Activated CD4-positive, alpha-beta T cell treated with anti-CD3 and anti-CD28 coated beads, Interleukin-2, amount 50 U/mL, for 1 hour (primary cell): ENCODE measurements around the gene ZNF728.
"Not testable (repeated sequence)": the region's sequence is repeated elsewhere in the genome, so short reads cannot be mapped to it uniquely, and the experiment has no call there.

ENCODE experiments used
- DNase-seq: peaks from one replicate; pipeline ENCODE4 v3.0.0-alpha.2; 2020

The ZNF728 gene

GRCh38 chr19:23002690-23003422, at the start of gene ZNF728:
Gene ZNF728, minus strand, starts transcription at chr19:23003176. Its CDS starts 146 bp downstream, at chr19:23003030.
- DNase-seq, result no peak

DNA sequence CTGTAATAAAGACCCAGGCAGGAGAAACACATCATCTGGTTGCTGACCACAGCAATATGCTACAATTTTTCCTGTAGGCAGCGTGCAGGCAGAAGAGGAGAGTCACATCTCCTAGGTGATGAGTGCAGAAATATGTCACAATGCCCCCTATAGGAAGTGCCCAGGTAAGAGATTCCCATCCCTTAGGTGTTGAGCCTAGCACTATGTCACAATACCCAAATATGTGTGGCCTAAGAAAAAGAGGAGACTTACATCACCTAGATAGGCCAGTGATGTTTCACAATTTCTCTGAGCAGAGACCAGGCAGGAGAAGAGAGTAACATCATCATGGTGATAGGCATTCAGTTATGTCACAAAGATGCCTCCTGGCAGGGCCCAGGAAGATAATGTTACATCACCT, 49.4 kb upstream of the ZNF728 start:
- DNase-seq, result no peak

DNA sequence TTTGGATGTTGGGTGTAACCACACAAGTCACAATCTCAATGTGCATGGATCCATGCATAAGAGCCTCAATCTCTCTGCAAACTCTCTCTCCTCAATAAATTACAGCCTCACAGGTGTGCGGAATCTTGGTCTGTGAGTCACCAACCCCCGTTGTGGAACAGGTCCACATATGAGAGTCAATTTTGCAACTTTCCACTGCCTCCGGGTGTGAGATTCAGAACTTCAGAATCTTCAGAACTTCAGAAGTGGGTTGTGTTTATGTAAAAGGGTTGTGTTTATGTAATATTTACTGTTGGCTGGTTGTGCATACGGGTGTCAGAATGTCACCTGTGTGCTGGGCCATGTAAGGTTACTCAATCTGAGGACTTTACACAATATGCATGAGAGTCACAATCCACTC, 46.3 kb upstream of the ZNF728 start:
- no peak for DNase-seq

DNA sequence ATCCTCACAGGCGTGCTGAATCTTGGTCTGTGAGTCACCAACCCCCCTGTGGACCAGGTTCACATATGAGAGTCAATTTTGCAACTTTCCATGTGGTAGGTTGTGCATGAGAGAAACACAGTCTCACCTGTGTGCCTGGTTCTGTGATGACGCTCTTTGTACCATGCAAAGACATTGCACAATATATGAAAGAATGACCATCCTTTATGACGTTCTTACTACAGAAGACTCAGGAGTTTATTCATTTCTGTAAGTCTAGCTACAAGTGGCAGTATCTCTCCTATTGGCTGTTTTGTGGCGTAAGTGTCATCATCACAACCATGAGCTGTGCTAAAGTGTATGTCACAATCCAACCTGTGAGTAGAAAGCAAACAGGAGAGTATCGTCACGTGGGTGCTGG, 43.8 kb upstream of the ZNF728 start:
- DNase-seq, result no peak

DNA sequence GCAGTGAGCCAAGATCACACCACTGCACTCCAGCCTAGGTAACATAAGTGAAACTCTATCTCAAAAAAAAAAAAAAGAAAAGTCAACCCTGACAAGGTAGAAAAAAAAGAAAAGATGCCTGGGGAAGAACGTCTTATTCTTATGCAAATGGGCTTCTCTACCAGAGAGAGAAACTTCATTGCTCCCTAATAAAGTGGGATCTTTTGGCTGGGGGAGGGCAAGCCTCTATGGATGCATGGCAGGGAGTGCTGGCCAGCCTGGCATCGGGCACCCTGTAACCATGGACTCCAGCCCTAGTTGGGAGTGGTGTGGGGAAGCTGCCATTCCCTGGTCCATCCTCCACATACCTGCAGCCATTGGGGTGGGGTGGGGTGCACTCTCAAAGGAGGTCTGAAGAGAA, 30.7 kb upstream of the ZNF728 start:
- DNase-seq, result no peak

- DNase-seq, result no peak
Measured at GRCh38 chr19:23015660-23016059, 12.7 kb upstream of the ZNF728 start.

DNA sequence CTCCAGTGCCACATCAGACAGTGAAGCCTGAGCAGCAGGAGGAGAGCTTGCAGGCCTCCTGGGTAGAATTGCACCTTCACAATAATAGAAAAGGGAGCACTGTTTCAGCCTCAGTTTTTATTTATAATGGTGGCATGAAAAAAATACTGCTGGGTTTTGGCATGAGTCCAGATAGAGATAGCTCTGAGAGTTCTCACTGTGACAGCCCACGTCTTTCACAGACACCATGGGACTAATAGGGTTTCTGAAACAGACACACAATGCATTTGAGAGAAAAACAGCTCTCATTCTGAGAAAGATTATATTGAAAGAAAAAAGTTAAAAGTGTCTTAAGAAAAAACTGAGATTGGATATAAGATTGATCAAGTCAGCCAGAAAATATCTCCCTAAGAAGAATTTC, 8.0 kb downstream of the ZNF728 start:
- DNase-seq, result not testable (repeated sequence)

DNA sequence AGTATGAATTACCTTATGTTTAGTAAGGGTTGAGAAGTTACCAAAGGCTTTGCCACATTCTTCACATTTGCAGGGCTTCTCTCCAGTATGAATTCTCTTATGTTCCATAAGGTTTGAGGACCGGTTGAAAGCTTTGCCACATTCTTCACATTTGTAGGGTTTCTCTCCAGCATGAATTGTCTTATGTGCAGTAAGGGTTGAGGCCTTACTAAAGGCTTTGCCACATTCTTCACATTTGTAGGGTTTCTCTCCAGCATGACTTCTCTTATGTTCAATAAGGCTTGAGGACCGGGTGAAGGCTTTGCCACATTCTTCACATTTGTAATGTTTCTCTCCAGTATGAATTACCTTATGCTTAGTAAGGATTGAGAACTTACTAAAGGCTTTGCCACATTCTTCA, 26.7 kb downstream of the ZNF728 start:
- DNase-seq, result no peak

DNA sequence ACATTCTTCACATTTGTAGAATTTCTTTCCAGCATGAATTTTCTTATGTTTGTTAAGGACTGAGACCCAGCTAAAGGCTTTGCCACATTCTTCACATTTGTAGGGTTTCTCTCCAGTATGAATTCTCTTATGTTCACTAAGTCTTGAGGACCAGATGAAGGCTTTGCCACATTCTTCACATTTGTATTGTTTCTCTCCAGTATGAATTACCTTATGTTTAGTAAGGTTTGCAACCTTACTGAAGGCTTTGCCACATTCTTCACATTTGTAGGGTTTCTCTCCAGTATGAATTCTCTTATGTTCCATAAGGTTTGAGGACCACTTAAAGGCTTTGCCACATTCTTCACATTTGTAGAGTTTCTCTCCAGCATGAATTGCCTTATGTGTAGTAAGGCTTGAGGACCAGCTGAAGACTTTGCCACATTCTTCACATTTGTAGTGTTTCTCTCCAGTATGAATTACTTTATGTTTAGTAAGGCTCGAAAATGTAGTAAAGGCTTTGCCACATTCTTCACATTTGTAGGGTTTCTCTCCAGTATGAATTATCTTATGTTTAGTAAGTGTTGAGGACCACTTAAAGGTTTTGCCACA, 27.3 kb downstream of the ZNF728 start:
- not testable (repeated sequence) for DNase-seq

DNA sequence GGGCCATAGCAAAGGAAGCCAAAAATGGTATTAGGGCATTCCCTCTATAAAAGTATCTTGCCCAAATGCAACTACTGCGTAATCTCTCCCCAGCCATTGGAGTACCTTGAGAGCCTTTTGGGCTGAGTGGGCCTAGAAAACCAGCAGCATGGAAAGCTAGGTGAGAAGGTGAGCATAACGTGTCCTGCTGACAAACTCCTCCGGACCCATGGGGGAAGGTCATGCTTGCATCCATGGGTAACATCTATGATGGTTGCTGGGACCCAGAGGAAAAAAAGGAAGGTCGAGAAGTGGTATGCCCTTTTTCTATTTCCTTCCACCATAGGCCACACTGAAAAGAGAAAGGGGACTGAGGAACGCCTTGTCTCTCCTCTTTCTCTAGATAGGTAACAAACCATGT, 57.4 kb downstream of the ZNF728 start:
- no peak for DNase-seq

GRCh38 chr19:22935151-22935550, 67.8 kb downstream of the ZNF728 start:
- no peak for DNase-seq

GRCh38 chr19:22927576-22927975, 75.4 kb downstream of the ZNF728 start:
- DNase-seq, result not testable (repeated sequence)

- DNase-seq, result not testable (repeated sequence)
Measured at GRCh38 chr19:22925181-22925580, 77.8 kb downstream of the ZNF728 start.
